HG02973 (cell line): ENCODE measurements around the gene ISM2.
"Not testable (repeated sequence)": the region's sequence is repeated elsewhere in the genome, so short reads cannot be mapped to it uniquely, and the experiment has no call there.

Experiments used
- ATAC-seq: cut with Tn5 transposase; IDR thresholded peaks from one replicate; pipeline ENCODE4 v1.9.1; 2021; ENCODE audit warnings: moderate library complexity; ENCODE audit not compliant: unreplicated experiment

The ISM2 gene

DNA sequence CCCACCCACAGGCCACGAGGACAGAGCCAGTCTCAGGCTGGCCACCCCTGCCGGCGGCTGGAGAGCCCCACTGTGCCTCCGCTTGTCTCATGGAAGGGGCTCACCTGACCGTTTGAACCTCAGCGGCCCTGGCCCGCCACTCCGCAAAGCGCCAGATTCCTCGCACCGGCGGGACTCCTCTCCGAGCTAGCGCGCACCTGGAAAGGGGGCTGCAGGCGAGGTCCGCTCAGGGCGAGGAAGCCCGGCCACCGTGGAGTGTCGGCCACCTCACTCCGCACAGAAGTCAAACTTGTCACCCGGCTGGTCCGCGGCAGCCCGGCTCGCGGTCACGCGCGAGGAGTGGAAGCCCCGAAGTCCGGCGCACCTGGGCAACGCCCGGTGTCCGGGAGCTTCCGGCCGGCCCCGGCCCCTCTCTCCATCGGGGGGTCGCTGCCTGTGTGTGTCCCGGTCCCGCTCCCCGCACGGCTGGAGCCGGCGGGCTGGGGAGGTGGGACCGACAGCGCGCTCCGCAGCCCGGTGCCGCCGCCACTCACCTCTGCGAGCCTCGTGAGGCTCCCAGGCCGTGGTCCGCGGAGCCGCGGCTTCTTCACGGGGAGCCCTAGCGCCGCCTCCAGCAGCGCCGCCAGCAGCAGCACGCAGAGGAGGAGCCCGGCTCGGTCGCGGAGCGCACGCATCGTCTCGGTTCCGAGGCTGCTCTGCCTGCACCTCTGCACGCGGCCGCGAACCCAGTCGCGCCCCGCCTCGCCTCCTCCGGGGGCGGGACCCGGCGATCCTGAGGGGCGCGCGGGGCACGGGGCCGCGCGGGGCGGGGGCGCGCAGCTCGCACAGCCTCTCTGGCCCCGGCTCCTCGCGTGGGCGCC lies at the start of gene ISM2:
Gene ISM2 (minus strand): TSS at position 697 of the 860 bp plus-strand sequence. CDS start 23 bp downstream, at position 674.
- ATAC-seq: peak; percentile 68

DNA sequence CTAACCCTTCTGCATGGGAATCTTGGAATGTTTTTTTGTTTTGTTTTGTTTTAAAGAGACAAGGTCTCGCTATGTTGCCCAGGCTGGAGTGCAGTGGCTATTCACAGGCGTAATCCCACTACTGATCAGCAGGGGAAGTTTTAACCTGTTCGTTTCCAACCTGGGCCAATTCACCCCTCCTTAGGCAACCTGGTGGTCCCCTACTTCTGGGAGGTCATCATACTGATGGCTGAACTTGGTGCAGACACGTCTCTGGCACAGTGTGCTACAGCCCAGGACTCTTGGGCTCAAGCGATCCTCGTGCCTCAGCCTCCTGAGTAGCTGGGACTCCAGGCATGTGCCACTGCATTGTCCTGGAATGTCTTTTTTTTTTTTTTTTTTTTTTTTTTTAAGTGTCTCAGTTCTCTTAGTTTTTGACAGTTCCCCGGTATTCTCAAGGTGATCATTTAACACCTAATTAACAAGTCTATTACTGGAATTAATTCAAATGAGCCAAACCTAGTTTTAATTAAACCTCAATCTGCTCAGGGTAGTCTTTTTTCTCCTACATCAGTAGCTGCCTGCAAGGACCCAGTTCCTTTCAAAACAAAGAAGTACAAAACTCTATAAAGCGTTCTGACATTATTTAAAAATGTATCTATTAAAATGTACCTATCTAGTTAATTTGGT lies 49.0 kb upstream of the ISM2 start:
- no peak for ATAC-seq

DNA sequence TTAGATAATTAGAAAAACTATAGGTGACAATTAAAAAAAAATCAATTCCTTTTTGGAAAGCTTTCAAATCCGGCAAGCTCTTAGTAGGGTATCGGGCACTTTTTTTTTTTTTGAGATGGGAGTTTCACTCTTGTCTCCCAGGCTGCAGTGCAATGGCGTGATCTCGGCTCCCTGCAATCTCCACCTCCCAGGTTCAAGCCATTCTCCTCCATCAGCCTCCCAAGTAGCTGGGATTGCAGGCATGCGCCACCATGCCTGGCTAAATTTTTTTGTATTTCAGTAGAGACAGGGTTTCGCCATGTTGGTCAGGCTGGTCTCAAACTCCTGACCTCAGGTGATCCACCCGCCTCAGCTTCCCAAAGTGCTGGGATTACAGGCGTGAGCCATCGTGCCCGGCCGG lies 46.6 kb upstream of the ISM2 start:
- not testable (repeated sequence) for ATAC-seq

DNA sequence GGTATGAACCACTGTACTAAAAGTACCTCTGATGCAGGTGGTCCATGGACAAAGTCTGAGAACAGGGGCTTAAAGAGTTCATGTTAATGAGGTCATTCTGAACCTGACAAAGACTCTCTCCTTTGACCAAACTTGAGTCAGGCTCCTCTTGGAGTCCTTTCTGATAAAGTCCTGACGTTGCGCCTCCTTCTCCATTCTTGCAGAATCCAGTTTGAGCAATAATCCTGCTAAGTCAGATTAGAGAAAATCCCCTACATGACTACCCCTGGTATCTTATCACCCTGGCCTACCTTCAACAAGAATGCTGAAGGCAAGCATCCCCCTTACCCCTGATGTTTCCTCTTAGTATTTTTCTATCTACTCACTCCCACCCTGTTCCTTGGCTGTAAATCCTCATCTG lies 46.0 kb upstream of the ISM2 start:
- ATAC-seq: no peak

DNA sequence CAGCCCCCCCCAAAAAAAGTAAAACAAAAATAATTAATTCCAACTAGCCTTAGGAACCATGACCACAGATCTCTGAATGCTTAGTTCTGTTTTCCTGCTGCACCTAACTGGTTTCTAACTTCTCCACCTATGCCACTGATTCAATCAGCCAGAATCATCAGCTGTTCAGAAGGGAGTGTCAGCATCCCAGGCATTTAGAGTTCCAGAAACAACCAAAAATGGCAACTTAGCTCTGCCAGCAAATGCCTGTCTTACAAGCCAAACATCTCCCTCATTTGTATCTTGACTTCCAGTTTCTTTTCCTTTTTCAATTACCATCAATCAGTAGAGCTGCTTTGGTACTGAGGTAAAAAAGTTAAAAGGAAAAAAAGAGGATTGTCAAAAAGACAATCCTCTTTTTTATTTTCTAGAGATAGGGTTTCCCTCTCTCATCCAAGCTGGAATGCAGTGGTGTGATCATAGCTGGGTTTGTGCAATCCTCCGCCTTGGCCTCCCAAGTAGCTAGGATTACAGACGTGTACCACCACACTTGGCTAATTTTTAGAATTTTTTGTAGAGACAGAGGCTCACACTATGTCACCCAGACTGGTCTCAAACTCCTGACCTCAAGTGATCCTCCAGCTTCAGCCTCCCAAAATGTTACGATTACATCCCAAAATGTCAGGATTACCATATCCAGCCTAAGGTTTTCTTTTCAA lies 45.2 kb upstream of the ISM2 start:
- no peak for ATAC-seq

DNA sequence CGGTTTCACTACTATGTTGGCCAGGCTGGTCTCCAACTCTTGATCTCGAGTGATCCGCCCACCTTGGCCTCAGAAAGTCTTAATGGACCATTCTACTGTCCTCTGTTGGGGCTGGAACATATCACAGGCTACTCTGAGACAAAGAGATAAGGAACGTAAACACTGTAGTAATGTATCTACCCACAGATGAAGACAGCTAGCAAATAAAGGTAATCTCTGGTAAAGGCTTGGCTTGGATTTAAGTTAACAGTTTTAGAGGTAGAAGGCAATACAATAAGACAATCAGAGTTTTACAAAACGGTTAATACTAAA lies 44.6 kb upstream of the ISM2 start:
- ATAC-seq: no peak

DNA sequence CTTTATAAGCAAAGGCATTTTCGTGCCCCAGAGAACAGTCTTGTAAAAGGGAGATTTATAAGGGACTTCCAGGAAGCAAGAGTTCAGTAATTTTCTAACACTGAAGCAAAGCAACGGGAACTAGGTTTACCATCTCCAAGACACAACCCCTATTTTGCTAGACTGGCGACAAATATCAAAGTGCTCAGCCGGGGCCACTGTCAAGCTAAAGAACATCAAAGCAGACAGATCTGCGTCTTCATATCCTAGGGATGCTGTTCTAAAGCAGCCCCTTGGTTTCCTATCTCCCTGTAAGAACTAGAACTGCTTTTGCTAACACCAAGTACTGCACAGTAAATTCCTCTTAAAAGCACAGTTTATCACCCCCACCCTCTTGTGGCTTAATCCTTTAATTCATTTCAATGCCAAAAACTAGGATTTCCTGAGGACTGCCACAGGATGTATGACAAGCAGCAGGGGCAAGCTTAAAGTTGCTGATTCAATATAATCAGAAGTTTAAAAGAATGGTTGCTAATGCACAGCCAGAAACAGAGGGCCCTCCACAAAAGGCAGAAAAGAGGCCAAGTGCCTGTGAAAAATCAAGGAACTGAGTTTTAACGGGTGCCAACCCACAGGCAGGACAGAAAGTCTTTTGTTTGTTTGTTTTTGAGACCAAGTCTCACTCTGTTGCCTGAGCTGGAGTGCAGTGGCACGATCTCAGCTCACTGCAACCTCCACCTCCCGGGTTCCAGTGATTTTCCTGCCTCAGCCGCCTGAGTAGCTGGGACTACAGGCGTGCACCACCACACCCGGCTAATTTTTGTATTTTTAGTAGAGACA lies 44.0 kb upstream of the ISM2 start:
- no peak for ATAC-seq

DNA sequence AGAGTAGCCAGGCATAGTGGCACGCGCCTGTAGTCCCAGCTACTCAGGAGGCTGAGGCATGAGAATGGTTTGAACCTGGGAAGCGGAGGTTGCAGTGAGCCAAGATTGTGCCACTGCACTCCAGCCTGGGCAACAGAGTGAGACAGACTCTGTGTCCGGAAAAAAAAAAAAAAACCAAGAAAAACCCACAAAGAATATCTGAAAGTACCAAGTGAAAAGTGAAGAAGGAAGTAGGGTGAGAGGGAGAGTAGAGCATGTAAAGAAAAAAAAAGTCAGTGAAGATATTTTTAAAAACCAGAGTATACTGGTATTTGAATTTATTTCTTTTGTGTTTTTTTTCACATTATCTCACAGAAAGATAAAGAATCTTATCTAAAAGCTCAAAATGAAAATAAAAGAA lies 43.3 kb upstream of the ISM2 start:
- no peak for ATAC-seq

DNA sequence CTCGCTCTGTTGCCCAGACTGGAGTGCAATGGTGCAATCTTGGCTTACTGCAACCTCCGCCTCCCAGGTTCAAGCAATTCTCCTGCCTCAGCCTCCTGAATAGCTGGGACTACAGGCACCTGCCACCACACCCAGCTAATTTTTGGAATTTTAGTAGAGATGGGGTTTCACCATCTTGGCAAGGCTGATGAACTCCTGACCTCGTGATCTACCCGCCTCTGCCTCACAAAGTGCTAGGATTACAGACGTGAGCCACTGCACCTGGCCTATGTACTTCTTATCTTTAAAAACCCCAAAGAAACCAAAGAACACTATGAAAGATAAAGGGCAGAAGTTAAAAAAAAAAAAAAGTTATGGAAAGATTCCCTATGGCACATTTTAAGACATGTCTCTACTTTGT lies 38.3 kb upstream of the ISM2 start:
- ATAC-seq: not testable (repeated sequence)

DNA sequence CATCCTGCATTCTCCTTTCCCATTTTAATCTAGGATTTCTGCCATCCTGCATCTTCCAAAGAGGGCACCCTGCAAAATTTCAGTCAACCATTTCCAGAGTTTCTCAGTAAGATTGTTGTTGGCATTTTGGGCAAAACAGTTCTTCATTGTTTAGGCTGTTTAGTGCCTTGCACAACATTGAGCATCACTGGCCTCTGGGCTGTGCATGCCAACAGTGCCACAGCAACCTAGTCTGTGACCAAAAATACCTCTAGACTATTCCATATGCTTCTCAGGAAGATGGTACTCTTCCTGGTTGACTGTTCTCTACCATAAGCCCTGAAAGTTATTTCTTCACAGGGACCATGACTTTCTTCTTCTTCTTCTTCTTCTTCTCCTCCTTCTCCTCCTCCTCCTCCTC lies 32.5 kb upstream of the ISM2 start:
- no peak for ATAC-seq

DNA sequence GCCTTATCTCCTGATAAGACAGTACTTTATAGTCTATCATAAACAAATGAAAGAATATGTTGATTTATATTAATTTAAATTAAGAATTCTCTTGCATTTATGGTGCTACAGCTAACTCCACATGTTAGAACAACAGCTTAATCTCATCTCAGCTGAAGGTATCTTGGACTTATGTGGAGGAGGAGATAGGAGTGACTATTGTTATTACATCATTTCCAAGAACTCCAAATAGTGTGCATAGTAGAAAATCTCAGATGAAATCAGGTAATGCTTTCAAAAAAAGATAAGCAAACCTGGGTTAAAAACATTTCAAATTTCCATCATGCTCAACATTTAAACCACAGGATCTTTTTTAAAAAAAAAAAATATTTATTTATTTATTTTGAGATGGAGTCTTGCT lies 31.3 kb upstream of the ISM2 start:
- no peak for ATAC-seq

DNA sequence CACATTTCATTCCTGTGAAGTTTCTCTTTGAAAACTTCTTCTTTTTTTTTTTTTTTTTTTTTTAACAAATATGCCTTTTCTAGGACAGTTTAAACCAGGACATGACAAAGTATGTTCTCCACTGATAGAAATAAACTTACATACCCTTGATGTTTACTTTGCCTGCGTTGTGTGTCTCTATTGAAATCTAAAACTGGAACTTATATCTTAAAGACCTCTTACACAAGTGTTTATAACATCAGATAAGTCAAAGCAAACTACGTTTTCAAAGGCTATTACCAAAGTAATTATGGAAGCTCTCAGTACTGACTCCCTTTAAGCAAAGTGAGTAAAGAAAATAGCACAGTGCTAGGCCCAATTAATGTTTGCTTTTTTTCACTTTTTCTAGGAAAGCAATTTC lies 30.6 kb upstream of the ISM2 start:
- no peak for ATAC-seq

DNA sequence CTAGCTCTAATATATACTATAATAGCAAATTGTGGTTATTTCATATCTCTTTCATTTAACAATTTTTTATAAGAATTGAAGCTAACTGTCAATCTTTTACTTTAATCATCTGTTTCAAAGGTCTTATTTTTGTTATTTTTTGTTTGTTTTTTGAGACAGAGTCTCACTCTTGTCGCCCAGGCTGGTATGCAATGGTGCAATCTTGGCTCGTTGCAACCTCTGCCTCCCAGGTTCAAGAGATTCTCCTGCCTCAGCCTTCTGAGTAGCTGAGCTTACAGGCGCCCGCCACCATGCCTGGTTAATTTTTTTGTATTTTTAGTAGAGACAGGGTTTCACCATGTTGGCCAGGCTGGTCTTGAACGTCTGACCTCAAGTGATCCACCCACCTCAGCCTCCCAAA lies 30.1 kb upstream of the ISM2 start:
- ATAC-seq: not testable (repeated sequence)

DNA sequence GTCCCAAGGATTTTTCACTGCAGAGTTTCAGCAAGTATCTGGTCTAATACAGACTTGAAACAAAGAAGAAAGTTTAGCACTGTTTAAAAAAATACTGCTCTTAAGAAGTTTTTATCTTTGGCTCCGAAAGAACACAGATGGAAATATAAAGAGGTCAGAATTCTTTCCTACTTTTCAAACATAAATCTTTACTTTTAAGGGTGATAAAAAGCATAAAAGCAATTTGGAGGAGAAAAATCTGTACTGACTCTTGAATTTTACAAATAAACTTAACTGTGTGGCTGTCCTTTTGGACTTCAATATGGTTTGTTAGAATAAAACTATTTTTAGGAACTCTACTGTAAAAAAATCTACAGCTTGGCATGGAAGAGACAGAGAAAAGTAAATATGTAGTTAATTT lies 27.6 kb upstream of the ISM2 start:
- no peak for ATAC-seq

DNA sequence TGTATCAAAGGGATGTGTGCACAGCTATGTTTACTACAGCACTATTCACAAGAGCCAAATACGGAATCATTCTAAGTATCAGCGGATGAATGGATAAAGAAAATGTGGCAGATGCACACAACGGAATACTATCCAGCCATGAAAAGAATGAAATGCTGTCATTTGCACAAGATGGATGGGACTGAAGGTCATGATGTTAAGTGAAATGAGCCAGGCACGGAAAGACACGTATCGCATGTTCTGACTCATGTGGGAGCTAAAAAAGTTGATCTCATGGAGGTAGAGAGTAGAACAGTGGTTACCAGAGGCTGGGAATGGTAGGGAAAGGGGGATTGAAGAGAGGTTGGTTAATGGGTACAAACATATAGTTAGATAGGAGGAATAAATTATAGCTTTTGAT lies 25.9 kb upstream of the ISM2 start:
- ATAC-seq: no peak

DNA sequence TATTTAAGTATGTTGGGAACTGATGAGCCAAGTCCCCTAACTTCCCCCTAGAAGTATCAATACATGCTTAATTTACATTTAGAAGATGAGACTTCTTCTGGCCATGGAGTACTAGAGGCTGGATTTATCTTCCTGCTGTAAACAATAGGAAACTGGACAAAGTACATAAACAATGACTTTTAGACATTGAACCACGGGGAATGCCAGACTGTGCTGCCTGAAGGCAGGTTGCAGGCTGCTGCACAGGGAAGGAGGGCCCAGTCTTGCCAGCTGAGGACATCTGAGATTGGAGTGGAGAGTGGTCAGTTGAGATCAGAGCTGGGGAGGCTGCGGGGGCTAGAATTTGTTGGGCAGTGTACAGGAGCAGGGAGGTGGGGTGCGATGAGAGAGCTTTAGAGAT lies 24.5 kb upstream of the ISM2 start:
- no peak for ATAC-seq

DNA sequence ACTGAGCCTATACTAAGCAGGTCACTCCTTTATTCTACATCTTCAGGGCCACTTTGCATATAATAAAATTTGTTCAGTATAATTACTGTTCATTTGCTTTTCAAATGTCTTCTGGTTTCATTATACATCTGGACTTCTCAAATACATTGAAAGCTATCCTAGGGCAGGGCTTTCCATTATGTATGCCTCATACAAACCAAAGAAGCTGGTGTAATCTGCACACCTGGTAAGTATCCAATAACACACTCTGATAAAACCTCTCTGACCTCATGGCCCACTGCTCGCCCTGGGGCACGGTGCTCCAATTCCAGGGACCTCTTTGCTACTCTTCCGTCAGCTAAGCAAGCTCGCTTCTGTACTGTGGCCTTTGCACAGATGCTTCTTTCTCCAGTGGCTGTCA lies 21.9 kb upstream of the ISM2 start:
- no peak for ATAC-seq

DNA sequence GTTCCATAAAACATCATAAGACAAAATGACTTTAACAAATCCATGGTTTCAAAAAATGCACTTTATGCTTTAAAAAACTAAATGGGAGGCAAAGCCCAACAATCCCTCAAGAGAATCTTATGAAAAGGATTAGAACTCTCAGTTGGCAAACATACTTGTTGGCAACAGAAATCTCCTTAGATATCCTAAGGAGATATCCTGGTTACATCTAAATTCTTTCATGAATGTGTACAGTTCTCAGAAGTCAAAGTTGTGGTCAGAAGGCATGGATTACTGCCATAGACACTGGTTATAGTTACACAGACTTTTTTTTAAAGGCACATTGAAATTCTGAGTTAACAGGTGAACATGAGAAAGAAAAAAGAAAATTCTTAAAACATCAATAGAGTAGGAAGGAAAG lies 17.5 kb upstream of the ISM2 start:
- no peak for ATAC-seq

DNA sequence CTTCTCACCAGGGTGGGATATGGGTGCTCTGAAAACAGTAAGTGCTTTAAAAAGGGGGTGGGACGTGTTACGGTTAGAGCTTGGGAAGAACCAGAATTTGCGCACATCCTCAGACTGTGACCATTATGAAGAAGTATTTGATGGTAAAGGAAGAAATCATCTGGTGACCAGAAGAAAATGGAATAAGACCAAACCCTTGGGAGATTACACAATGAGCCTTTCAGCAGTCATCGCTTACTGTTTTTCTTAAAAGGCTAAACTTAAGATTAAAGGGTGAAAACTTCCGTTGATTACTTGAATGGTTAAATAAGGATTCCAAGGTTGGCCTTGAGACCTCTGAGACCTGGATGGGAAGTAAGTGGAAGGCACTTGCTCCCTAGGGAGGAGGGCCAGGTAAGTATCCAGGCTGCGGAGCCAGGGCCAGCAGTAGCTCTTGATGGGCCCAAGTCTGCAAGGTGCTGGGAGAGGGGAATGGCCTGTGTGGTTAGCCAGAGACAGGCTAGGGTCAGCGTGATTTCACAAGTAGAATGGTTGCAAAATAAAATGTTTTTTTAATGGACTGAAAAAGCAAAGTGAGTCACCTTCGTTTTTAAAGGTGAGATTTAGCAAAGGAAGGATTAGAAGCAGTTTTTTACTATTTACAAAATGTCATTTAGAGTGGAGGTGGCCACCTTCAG lies 13.0 kb upstream of the ISM2 start:
- no peak for ATAC-seq

DNA sequence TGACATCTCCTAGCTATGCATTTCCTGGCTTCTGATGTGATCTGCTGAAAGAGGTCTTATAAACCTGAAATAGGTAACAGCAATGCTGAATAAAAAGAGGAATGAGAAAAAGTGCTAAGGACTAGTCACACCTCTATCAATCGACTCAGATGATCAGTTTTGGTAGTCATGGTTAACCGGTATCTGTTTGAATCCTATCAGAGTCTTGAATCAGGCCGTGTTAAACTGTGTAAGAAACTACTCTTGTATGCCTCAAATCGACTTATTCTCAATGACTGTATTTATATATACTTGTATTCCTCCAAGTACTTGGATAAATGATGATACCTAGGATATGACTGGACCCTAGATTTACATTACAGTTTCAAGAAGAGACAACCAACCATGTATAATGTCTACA lies 10.8 kb upstream of the ISM2 start:
- no peak for ATAC-seq

DNA sequence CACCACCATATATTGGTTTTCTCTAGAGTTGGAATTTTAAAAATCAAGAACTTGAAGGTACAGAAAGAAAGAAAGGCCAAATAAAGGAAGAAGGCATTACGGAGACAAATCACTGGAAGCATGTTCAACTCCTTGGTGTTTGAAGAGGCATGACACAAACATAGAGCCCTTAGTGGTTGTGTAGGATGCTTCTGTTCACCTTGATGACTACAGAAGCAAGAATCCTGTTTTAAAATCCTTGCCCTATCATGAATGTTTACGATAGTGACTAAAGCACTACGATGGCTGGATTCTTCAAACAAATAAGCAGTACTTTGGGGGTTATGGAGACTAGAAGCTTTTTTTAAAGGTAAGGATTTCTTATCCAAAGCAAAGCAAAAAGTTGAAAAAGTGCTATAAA lies 10.3 kb upstream of the ISM2 start:
- ATAC-seq: no peak
